ENCODE data around the gene TNPO3.

TNPO3 gene

DNA sequence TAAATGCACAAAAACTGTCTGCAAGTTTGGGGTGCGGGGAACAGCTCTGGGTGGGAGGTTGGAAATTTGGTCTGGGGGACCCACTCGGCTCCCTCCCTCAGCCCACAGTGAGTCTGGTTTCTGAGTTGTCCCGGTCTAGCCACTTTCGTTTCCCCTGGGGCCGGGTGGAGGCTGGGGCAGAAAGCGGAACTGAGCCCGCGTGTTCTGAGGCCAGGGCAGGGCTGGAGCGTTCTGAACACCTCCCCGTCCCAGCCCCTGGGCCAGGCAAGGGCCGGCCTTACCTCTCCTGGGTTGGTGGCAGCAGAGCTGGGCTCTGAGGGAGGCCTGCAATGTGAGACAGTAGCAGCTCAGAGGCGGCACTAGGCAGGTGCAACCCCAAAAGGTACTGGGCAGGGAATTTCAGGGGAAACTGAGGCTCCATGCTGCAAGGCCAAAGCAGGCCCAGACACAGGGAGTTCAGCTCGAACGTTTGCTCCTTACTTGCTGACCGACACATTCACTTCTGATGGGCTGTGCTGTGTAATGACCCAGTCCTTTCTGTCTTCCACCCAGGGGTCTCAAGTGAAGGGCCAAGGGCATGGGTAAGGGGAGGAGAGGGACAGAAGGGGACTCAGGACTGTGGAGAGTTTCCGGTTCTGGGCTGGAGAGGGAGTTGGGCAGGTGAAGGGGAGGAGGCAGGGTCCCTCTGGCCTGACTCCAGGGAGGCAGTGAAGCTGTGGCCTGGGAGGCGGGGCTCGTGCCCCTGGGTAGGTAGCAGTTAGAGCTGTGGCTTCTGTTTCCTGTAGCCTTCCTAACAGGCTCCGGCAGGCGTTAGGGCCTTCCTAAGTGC is 114.2 kb downstream of the TNPO3 start:
- FAIRE-seq: no peak
- DNase-seq (ENCODE audit: low spot score): no peak

- no peak for DNase-seq (ENCODE audit: low spot score)
- no peak for FAIRE-seq
These were observed 115.0 kb downstream of the TNPO3 start for GRCh38 chr7:128939861-128940410.

DNA sequence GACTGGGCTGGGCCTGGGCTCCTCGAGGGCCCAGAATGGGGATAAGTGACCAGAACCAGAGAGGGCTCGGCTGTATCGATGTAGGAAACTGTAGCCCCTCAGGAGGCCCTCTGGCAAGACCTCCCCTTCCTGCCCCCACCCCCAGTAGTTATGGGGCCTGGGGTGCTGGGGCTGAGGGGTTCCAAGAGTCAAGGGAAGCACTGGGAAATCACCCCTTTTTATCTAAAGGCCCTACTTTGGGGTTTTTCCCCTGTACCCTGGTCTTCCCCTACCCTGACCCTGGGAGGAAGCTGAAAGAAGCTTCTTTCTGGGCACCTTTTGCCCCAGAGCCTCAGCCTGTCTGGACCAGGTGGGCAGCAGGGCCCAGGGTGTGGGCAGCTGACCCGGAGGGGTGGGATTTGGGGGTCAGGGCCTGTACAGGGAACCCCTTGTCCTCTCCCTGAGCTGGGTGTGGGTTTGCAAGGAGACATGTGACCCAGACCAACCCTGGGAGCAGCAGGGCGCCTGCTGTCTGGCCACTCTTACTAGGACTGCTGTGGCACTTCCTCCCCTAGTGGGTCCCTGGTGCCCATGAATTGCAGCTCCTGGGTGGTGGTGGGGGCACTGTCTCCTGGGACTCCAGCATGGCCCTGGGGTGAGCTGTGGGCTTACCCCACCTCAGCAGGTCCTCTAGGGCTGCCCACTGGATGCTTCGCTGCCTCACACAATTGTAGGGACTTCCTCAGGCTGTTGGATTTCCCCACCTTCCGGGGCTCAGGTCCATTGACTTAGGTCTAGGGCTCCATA is 115.6 kb downstream of the TNPO3 start:
- no peak for FAIRE-seq
- DNase-seq (ENCODE audit: low spot score): no peak

GRCh38 chr7:128938544-128939074 is 116.3 kb downstream of the TNPO3 start:
- DNase-seq (ENCODE audit: low spot score): no peak
- no peak for FAIRE-seq

DNA sequence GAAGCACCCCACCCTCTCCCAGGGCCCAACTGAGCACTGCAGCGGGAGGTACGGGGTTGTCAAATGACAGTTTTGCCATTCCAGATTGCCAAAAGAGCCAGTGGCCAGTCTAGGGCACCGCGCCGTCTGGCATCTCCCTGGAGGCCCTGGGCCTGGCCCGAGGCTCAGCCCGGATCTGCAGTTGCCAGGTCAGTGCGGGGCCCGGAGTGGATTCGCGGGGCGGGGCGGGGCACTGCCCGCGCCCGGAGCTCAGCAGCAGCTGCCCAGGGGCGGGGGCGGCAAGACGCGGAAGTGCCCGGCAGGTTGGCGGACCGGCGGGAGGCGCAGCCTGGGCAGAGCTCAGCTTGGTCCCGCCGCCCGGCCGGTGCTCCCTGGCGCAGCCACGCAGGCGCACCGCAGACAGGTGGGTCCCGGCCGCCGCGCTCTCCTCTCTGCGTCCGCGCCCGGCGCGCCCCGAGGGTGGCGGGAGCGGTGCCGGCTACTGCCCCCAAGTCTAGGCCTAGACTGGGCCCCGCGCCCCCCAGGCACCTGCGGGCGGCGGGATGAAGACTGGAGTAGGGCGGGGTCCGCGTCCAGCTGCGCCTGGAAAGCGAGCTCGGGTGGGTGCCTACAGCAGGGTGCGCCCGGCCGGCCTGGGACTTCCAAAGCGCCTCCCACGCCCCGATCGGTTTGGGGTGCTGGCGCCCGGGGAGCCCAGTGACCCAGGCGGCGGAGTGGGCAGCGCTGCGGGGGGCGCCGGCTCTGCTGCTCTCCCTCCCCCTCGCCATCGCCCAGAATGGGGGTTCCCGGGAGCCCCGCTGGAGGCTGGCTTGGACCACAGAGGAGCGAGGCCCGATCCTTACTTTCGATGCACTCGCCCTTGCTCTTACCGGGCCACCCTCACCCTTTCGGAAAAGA is 117.0 kb downstream of the TNPO3 start, which contains the start of gene IRF5:
TSS of gene IRF5 (plus strand) at position 281 of the 897 bp plus-strand sequence. CDS start 4,155 bp downstream, outside the sequence.
- no peak for FAIRE-seq
- peak; percentile 26 for DNase-seq (ENCODE audit: low spot score)

- DNase-seq (ENCODE audit: low spot score): no peak
- FAIRE-seq: no peak
These were observed 117.7 kb downstream of the TNPO3 start for GRCh38 chr7:128937271-128937646.

- FAIRE-seq: no peak
- no peak for DNase-seq (ENCODE audit: low spot score)
These were observed 118.1 kb downstream of the TNPO3 start for GRCh38 chr7:128936798-128937197.

GRCh38 chr7:128935342-128935730 is 119.6 kb downstream of the TNPO3 start:
- no peak for FAIRE-seq
- no peak for DNase-seq (ENCODE audit: low spot score)

- no peak for DNase-seq (ENCODE audit: low spot score)
- FAIRE-seq: no peak
These were observed 120.3 kb downstream of the TNPO3 start for GRCh38 chr7:128934361-128935341.

DNA sequence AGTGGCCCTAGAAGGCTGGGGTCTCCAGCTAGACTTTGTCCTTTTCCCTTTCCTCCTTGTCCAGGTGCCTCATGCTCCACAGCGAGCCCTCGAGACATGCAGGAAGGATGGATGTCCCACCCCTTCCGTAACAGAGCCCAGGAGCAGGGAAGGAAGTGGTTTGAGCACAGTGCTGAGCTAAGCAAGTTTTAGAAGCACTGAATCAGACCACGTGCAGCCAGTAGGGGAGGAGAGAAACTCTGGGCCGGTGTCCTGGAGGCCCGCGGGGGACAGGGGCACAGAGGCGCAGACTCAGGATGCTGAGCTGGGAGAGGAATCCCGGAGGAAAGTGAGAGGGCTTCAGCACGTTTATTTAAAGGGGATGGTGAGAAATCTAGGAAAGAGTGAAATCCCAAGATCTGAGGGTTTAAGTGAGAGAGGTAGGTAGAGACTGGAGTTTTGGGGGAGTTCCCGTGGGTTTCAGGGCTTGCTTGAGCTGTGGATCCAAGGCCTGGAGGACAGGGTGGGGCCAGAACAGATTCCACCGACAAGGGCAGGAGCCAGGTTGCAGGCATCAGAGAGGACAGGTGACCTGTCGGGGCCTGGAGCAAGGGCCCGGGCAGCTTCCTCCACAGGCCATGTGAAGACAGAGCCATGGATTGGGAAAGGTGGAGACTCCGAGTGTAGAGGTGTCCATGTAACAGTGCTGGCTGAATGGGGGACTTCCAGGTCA is 121.6 kb downstream of the TNPO3 start:
- DNase-seq (ENCODE audit: low spot score) (no peak), FAIRE-seq (no peak)

- FAIRE-seq: no peak
- DNase-seq (ENCODE audit: low spot score): no peak
These were observed 122.1 kb downstream of the TNPO3 start for GRCh38 chr7:128932862-128933179.

DNA sequence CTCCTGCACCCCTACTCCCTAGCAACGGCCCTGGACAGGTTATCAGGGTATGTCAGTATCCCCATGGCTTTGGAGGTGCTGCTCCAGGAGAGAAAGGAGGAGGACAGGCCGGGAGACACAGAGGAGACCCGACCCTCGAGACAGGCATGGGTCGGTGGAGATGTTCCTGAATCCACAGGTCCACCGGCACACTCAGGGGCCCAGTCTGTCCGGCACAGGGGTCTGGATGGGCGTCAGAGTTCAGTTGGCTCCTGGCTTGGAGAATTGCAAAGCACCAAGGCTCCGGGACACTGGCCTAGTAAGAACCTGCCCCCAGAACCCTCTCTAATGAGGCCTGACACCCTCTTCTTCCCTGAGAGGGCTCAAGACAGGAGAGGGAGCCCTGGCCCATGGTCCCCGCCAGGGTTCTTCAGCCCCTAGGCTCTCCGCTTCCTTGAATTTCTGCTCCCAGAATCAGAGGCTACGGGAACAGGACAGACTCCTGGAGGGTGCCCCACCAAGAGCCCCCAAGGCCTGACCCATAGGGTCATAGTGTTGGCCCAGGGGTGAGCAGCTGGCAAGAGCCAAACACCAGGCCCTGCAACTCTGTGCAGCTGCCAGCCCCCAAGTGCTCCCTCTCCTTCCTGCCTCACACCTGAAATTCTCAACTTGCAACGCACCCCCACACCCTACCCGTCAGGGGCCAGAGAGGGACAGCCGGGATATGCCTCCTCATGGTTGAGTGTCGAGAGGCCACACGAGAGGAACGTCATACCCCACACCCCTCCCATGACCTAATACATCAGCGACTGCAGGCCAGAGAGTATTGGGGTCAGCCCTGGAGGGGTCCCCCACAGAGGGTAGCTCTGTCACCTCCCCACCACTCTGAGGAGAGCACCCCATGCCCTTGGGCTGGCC is 122.7 kb downstream of the TNPO3 start:
- FAIRE-seq (no peak), DNase-seq (ENCODE audit: low spot score) (no peak)

DNA sequence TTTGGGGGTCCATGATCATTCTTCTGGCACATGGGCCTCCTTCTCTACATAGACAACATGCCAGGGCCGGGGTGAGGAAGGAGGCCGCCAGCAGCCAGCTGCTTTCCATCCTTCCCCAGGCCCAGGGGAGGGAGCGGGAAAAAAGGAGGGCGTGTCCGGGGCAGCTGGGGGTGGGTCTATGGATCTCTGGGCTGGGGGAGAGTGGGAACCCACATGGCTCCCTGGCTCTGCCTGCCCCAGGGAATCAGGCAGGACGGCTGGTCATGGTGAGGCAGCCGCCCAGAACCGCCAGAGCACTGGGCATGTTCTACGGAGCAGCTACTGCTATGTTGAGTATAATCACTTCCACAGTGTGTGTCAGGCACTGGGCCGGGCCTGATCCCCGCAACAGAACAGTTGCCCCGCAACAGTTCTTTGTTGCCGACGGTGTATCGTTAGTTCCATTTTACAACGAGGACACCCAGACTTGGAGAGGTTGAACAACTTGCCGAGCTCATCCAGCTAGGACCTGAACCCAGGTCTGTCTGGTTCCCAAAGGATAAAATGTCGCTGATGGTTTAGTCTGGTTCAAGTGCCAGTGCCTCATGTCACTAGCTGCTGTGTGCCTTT is 123.6 kb downstream of the TNPO3 start:
- no peak for FAIRE-seq

DNA sequence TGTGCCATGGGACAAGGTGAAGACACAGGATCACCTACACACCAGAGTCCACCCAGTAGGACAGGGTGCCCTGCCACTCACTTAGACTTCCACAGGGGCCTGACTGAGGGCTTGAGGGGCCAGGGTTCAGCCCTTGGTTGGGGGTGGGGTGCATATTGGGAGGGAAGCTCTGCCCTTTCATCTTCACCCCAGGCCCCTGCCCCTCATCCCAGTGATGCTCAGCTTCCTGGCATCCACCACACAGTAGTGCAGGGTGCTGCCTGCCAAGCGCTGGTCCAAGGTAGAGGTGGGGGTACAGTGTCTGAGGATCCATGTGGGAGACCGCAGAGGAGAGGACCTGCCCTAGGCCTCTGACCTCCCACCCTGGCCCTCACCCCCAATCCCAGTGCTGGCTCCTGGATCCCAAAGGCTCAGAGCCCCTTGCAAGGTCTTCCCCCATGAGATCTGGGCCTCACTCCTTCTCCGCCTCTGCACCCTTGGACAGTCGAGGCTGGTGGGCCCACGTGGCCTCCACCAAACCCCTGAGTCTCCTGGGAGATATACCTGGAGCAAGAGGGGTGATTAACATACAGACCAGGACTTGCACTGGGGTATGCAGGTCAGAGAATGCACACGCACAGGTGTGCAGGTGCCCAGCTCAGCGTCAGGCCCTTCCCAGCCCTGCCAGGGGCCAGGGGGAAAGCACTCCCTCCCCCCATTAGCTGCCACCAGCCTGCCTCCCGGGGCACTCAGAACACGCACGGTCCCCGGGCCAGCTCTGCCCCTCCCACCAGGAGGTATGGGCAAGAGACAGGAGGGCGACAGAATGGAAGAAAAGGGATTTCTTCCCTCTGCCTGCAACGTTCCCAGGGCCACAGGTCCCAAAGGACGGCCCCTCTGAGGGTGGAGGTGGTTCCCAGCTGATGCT is 125.8 kb downstream of the TNPO3 start:
- no peak for DNase-seq (ENCODE audit: low spot score)
- no peak for FAIRE-seq

More for the DNA sequence above, 123.6 kb downstream of the TNPO3 start:
- no peak for DNase-seq (ENCODE audit: low spot score)

DNA sequence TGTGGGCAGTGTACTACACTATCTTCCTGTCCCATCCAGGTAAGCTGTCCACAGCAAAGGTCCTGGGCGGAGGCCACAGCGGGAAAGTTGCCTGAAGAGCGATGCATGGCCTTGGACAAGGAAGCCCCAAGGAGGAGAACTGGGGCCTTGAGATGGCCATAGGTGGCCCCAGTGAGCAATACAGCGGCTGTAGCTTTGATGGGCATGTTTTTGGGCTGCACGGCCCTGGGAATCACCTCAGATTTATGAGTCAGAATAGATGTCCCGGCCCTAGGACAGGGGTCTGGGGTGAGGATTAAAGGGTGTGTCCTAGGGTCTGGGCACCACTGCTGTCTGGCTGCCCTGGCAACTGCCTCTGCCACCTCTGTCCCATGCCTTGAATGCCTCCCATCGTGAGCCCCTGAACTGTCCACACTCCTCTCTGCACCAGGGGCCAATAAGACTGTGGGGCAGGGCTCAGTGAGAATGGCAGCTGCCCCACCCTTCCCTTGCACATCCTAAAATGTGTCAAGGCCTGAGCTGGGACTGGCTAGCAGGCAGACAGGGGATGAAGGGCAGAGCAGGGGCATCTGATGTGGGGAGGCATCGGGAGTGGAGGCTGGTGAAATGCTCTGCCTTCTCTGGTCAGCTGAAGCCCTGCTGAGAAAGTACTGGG is 126.6 kb downstream of the TNPO3 start:
- DNase-seq (ENCODE audit: low spot score) (no peak), FAIRE-seq (no peak)
